Measurements from ENCODE around the gene NLRP12.
"Not testable (repeated sequence)": the region's sequence is repeated elsewhere in the genome, so short reads cannot be mapped to it uniquely, and the experiment has no call there.

The NLRP12 gene

GRCh38 chr19:53853707-53854106 lies 29.6 kb upstream of the NLRP12 start:
- no peaks in the 10 kb centered on the region for H3K9me3 ChIP-seq
- no peaks in the 10 kb centered on the region for H3K36me3 ChIP-seq (replicated peaks)
- H3K4me3 ChIP-seq, result no peak overlapping the region
- H3K4me1 ChIP-seq, result no peaks in the 10 kb centered on the region
- DNase-seq (ENCODE audit: low spot score in 2 of 2), result no peak
- H3K27me3 ChIP-seq (ENCODE audit: low read depth), result 0 out of 2 replicates have a peak, but pooled peaks cover 2% of the 10 kb centered on the region
- in situ Hi-C loops (cut with MboI; ENCODE audit: low sequenced_read_pairs), result no loop called here

GRCh38 chr19:53849237-53849676 lies 25.1 kb upstream of the NLRP12 start:
- Histone ChIP-seq H3K27me3 (ENCODE audit: low read depth) (0 out of 2 replicates have a peak, but pooled peaks cover 2% of the 10 kb centered on the region), H3K9me3 (no peaks in the 10 kb centered on the region), H3K36me3 (replicated peaks) (no peaks in the 10 kb centered on the region), H3K4me1 (no peaks in the 10 kb centered on the region), H3K4me3 (no peak overlapping the region)
- in situ Hi-C loops (cut with MboI; ENCODE audit: low sequenced_read_pairs), result no loop called here
- DNase-seq (ENCODE audit: low spot score in 2 of 2), result no peak

- Histone ChIP-seq H3K4me3 (no peak overlapping the region), H3K27me3 (ENCODE audit: low read depth) (0 out of 2 replicates have a peak, but pooled peaks cover 2% of the 10 kb centered on the region), H3K36me3 (replicated peaks) (no peaks in the 10 kb centered on the region), H3K9me3 (no peaks in the 10 kb centered on the region), H3K4me1 (no peaks in the 10 kb centered on the region)
- DNase-seq (ENCODE audit: low spot score in 2 of 2), result no peak
- in situ Hi-C loops (cut with MboI; ENCODE audit: low sequenced_read_pairs), result no loop called here
These were observed 23.4 kb upstream of the NLRP12 start for GRCh38 chr19:53847555-53847954.

GRCh38 chr19:53844849-53845246 lies 20.7 kb upstream of the NLRP12 start:
- DNase-seq (ENCODE audit: low spot score in 2 of 2), result no peak
- Histone ChIP-seq H3K4me3 (no peak overlapping the region), H3K9me3 (no peaks in the 10 kb centered on the region), H3K4me1 (no peaks in the 10 kb centered on the region), H3K27me3 (ENCODE audit: low read depth) (no peaks in the 10 kb centered on the region), H3K36me3 (replicated peaks) (no peaks in the 10 kb centered on the region)
- in situ Hi-C loops (cut with MboI; ENCODE audit: low sequenced_read_pairs), result loop anchor here (5.0 kb wide), 1 partner anchor 177 kb away; no protein-coding TSS in a partner anchor

- DNase-seq (ENCODE audit: low spot score in 2 of 2); H3K4me1 ChIP-seq; H3K36me3 ChIP-seq (replicated peaks); H3K9me3 ChIP-seq; H3K4me3 ChIP-seq; H3K27me3 ChIP-seq (ENCODE audit: low read depth): not testable (repeated sequence)
- in situ Hi-C loops (cut with MboI; ENCODE audit: low sequenced_read_pairs), result loop anchor here (5.0 kb wide), 1 partner anchor 181 kb away; no protein-coding TSS in a partner anchor
These were observed 16.8 kb upstream of the NLRP12 start for GRCh38 chr19:53840914-53841313.

GRCh38 chr19:53840241-53840640 lies 16.1 kb upstream of the NLRP12 start:
- in situ Hi-C loops (cut with MboI; ENCODE audit: low sequenced_read_pairs), result loop anchor here (5.0 kb wide), 1 partner anchor 182 kb away; no protein-coding TSS in a partner anchor

GRCh38 chr19:53838446-53838845 lies 14.3 kb upstream of the NLRP12 start:
- H3K4me1 ChIP-seq; DNase-seq (ENCODE audit: low spot score in 2 of 2); H3K9me3 ChIP-seq; in situ Hi-C loops (cut with MboI; ENCODE audit: low sequenced_read_pairs); H3K36me3 ChIP-seq (replicated peaks); H3K4me3 ChIP-seq; H3K27me3 ChIP-seq (ENCODE audit: low read depth): not testable (repeated sequence)

More at GRCh38 chr19:53840241-53840640, 16.1 kb upstream of the NLRP12 start:
- H3K4me3 ChIP-seq; DNase-seq (ENCODE audit: low spot score in 2 of 2); H3K9me3 ChIP-seq; H3K4me1 ChIP-seq; H3K36me3 ChIP-seq (replicated peaks); H3K27me3 ChIP-seq (ENCODE audit: low read depth): not testable (repeated sequence)

- DNase-seq (ENCODE audit: low spot score in 2 of 2); in situ Hi-C loops (cut with MboI; ENCODE audit: low sequenced_read_pairs); H3K27me3 ChIP-seq (ENCODE audit: low read depth); H3K9me3 ChIP-seq; H3K4me1 ChIP-seq; H3K36me3 ChIP-seq (replicated peaks); H3K4me3 ChIP-seq: not testable (repeated sequence)
These were observed 8.7 kb upstream of the NLRP12 start for GRCh38 chr19:53832861-53833260.

GRCh38 chr19:53828531-53828930 lies 4.4 kb upstream of the NLRP12 start:
- in situ Hi-C loops (cut with MboI; ENCODE audit: low sequenced_read_pairs), result no loop called here

GRCh38 chr19:53826876-53827275 lies 2.8 kb upstream of the NLRP12 start:
- Histone ChIP-seq H3K36me3 (replicated peaks) (no peaks in the 10 kb centered on the region), H3K9me3 (no peaks in the 10 kb centered on the region), H3K27me3 (ENCODE audit: low read depth) (no peaks in the 10 kb centered on the region), H3K4me1 (no peaks in the 10 kb centered on the region), H3K4me3 (no peak overlapping the region)
- in situ Hi-C loops (cut with MboI; ENCODE audit: low sequenced_read_pairs), result no loop called here
- DNase-seq (ENCODE audit: low spot score in 2 of 2), result no peak

More at GRCh38 chr19:53828531-53828930, 4.4 kb upstream of the NLRP12 start:
- H3K4me3 ChIP-seq, result no peak overlapping the region
- no peaks in the 10 kb centered on the region for H3K4me1 ChIP-seq
- DNase-seq (ENCODE audit: low spot score in 2 of 2), result no peak
- no peaks in the 10 kb centered on the region for H3K27me3 ChIP-seq (ENCODE audit: low read depth)
- no peaks in the 10 kb centered on the region for H3K9me3 ChIP-seq
- no peaks in the 10 kb centered on the region for H3K36me3 ChIP-seq (replicated peaks)

- in situ Hi-C loops (cut with MboI; ENCODE audit: low sequenced_read_pairs), result no loop called here
- no peak for DNase-seq (ENCODE audit: low spot score in 2 of 2)
- H3K36me3 ChIP-seq (replicated peaks), result no peaks in the 10 kb centered on the region
- no peaks in the 10 kb centered on the region for H3K4me1 ChIP-seq
- no peak overlapping the region for H3K4me3 ChIP-seq
- H3K9me3 ChIP-seq, result no peaks in the 10 kb centered on the region
- H3K27me3 ChIP-seq (ENCODE audit: low read depth), result no peaks in the 10 kb centered on the region
These were observed 564 bp downstream of the NLRP12 start for GRCh38 chr19:53823380-53824120.

- H3K4me1 ChIP-seq, result no peaks in the 10 kb centered on the region
- DNase-seq (ENCODE audit: low spot score in 2 of 2), result no peak
- no peak overlapping the region for H3K4me3 ChIP-seq
- H3K9me3 ChIP-seq, result no peaks in the 10 kb centered on the region
- in situ Hi-C loops (cut with MboI; ENCODE audit: low sequenced_read_pairs), result no loop called here
- no peaks in the 10 kb centered on the region for H3K36me3 ChIP-seq (replicated peaks)
- no peaks in the 10 kb centered on the region for H3K27me3 ChIP-seq (ENCODE audit: low read depth)
These were observed 4.3 kb downstream of the NLRP12 start for GRCh38 chr19:53819861-53820260.

GRCh38 chr19:53818756-53819155 lies 5.4 kb downstream of the NLRP12 start:
- Histone ChIP-seq H3K4me3 (no peak overlapping the region), H3K9me3 (no peaks in the 10 kb centered on the region), H3K36me3 (replicated peaks) (no peaks in the 10 kb centered on the region), H3K4me1 (no peaks in the 10 kb centered on the region), H3K27me3 (ENCODE audit: low read depth) (no peaks in the 10 kb centered on the region)
- no peak for DNase-seq (ENCODE audit: low spot score in 2 of 2)
- in situ Hi-C loops (cut with MboI; ENCODE audit: low sequenced_read_pairs), result no loop called here

GRCh38 chr19:53813996-53814395 lies 10.1 kb downstream of the NLRP12 start:
- no peaks in the 10 kb centered on the region for H3K9me3 ChIP-seq
- no peak overlapping the region for H3K4me3 ChIP-seq
- H3K27me3 ChIP-seq (ENCODE audit: low read depth), result no peaks in the 10 kb centered on the region
- no peaks in the 10 kb centered on the region for H3K4me1 ChIP-seq
- H3K36me3 ChIP-seq (replicated peaks), result no peaks in the 10 kb centered on the region
- DNase-seq (ENCODE audit: low spot score in 2 of 2), result no peak
- in situ Hi-C loops (cut with MboI; ENCODE audit: low sequenced_read_pairs), result no loop called here
